K562 (cell line): ENCODE measurements around the gene PLEKHO1. TPM values are rescaled to one million over a fixed set of nuclear protein-coding genes. Genes with fewer than 3 reads are reported as not detected.

Experiments used
- ATAC-seq: fragments of 200-7000 bp; cut with Tn5 transposase; 3 replicates; pipeline ENCODE4 v1.9.1; 2020; ENCODE audit warnings: moderate library complexity
- BruUV-seq: library from RNA; stranded (reverse); fragments of 400-500 nt; replicated peaks from 2 replicates; lab custom pipeline; 2021; lab: Mats Ljungman, UMichigan
- CTCF ChIA-PET: fragments of 300-600 bp; formaldehyde crosslinking; extraction: SDS; loops from one replicate; lab custom pipeline; 2021; ENCODE audit warnings: low intra/inter-chr PET ratio; lab: Yijun Ruan, JAX
- POLR2A ChIA-PET: fragments of 300-600, 350-650 bp; sonication (Branson Sonifier 250); formaldehyde crosslinking; extraction: SDS; loops from one replicate; lab custom pipeline; 2021; ENCODE audit warnings: antibody characterized with exemption, inconsistent platforms; lab: Yijun Ruan, JAX
- DNase-seq, 4 experiments: peaks; one replicate each; pipeline versions ENCODE4 v3.0.0 to v3.0.0-alpha.2; 2011 to 2018; ENCODE audit warnings: low spot score in 3 of 4, mixed read lengths in 3 of 4; ENCODE audit errors: extremely low read depth in 1 of 4
- FAIRE-seq: peaks from 2 replicates; lab custom pipeline; 2011; peaks lifted over from hg19 to GRCh38; lab: Jason Lieb, UNC
- H2AFZ ChIP-seq: 2 replicates; pipeline ENCODE4 v1.6.0; 2011; ENCODE audit warnings: low read depth, low read length, control low read depth, inconsistent platforms
- H3K27ac ChIP-seq: fragments of 200-600 bp; 3 replicates; pipeline ENCODE4 v1.8.0; 2011; ENCODE audit warnings: low read depth, mild to moderate bottlenecking, control low read depth, inconsistent platforms, low read length, moderate library complexity, mixed read lengths; ENCODE audit errors: extremely low read depth
- H3K27me3 ChIP-seq, 2 experiments: fragments of 300-600 bp in 1 of 2; 2 replicates in 1 of 2; 3 replicates in 1 of 2; pipeline versions ENCODE4 v1.6.0 to v1.8.0; 2011; ENCODE audit warnings: inconsistent platforms in 2 of 2, low read length in 2 of 2, mild to moderate bottlenecking in 1 of 2, mixed read lengths in 1 of 2, moderate library complexity in 1 of 2; ENCODE audit not compliant: control insufficient read depth in 2 of 2, insufficient read depth in 2 of 2
- H3K36me3 ChIP-seq: fragments of 300-600 bp; 3 replicates; pipeline ENCODE4 v1.8.0; 2011; ENCODE audit warnings: mild to moderate bottlenecking, low read length, inconsistent platforms; ENCODE audit not compliant: control insufficient read depth, insufficient read depth
- H3K4me1 ChIP-seq, 2 experiments: fragments of 200-600 bp in 1 of 2; replicated peaks in 1 of 2; 2 replicates in 1 of 2; 3 replicates in 1 of 2; pipeline versions ENCODE4 v1.5.1 to v1.8.0; 2011; ENCODE audit warnings: inconsistent platforms in 2 of 2, low read length in 2 of 2, mild to moderate bottlenecking in 1 of 2, mixed read lengths in 1 of 2, moderate library complexity in 1 of 2; ENCODE audit not compliant: control insufficient read depth in 2 of 2, insufficient read depth in 2 of 2
- H3K4me2 ChIP-seq: 2 replicates; pipeline ENCODE4 v1.6.1; 2011; ENCODE audit warnings: low read length, control low read depth, inconsistent platforms, mixed read lengths; ENCODE audit not compliant: insufficient read depth
- H3K4me3 ChIP-seq: fragments of 200-600 bp; sonication (generic), shearing (Covaris generic); 2 replicates; pipeline ENCODE4 v1.5.1; 2016; ENCODE audit warnings: control low read depth, inconsistent platforms
- H3K79me2 ChIP-seq: fragments of 200-600 bp; 3 replicates; pipeline ENCODE4 v1.8.0; 2011; ENCODE audit warnings: low read length, inconsistent platforms; ENCODE audit not compliant: control insufficient read depth, insufficient read depth
- H3K9ac ChIP-seq, 2 experiments: 2 replicates each; pipeline versions ENCODE4 v1.6.0 to v1.6.1; 2011; ENCODE audit warnings: low read depth in 2 of 2, low read length in 2 of 2, control low read depth in 1 of 2, inconsistent platforms in 1 of 2, mild to moderate bottlenecking in 1 of 2, mixed read lengths in 1 of 2; ENCODE audit not compliant: insufficient read depth in 1 of 2
- H3K9me1 ChIP-seq: one replicate; pipeline ENCODE4 v1.6.0; 2011; ENCODE audit warnings: inconsistent platforms, mild to moderate bottlenecking, low read length, moderate library complexity; ENCODE audit not compliant: control insufficient read depth, insufficient read depth
- H3K9me3 ChIP-seq: replicated peaks from 2 replicates; pipeline ENCODE4 v1.5.1; 2011; ENCODE audit warnings: low read depth, low read length, inconsistent platforms; ENCODE audit not compliant: control insufficient read depth, insufficient read depth
- H4K20me1 ChIP-seq: replicated peaks from 2 replicates; pipeline ENCODE4 v1.6.1; 2011; ENCODE audit warnings: low read length, inconsistent platforms, mixed read lengths; ENCODE audit not compliant: control insufficient read depth, insufficient read depth
- HDAC1 ChIP-seq, 2 experiments: fragments of 450-650 bp; IDR thresholded peaks; 2 replicates each; pipeline ENCODE4 v1.6.1; 2016 to 2017; ENCODE audit warnings: inconsistent platforms in 1 of 2, mild to moderate bottlenecking in 1 of 2, moderate library complexity in 1 of 2
- NBN ChIP-seq: fragments of 450-650 bp; IDR thresholded peaks from 2 replicates; pipeline ENCODE4 v1.6.1; 2016; ENCODE audit warnings: low read depth, mild to moderate bottlenecking
- NR3C1 ChIP-seq: sonication (generic); formaldehyde crosslinking; IDR thresholded peaks from 2 replicates; pipeline ENCODE4 v1.8.1; 2022; ENCODE audit warnings: missing genetic modification reagents
- NUFIP1 ChIP-seq: fragments of 450-650 bp; IDR thresholded peaks from 2 replicates; pipeline ENCODE4 v1.6.1; 2018; ENCODE audit not compliant: partially characterized antibody
- SP2 ChIP-seq: IDR thresholded peaks from 2 replicates; pipeline ENCODE4 v1.6.1; 2011; ENCODE audit warnings: mild to moderate bottlenecking, low read depth, low read length, moderate library complexity; ENCODE audit not compliant: poor library complexity, severe bottlenecking; ENCODE audit errors: extremely low read depth
- SPI1 ChIP-seq: IDR thresholded peaks from 2 replicates; pipeline ENCODE4 v1.6.1; 2011; ENCODE audit warnings: low read depth, low read length, control low read depth, borderline replicate concordance
- ZNF134 ChIP-seq: fragments of 250-450 bp; sonication (Bioruptor Pico); conservative IDR thresholded peaks from 2 replicates; pipeline ENCODE4 v1.4.0; 2020
- ZNF764 ChIP-seq: fragments of 250-450 bp; sonication (Bioruptor Pico); IDR thresholded peaks from 2 replicates; pipeline ENCODE4 v1.4.0; 2020; ENCODE audit warnings: low read depth, mild to moderate bottlenecking, moderate library complexity
- WGBS: fragments of 100-300 bp; shearing (Covaris generic); methylation state at CpG from one replicate; pipeline ENCODE4 v1.1.6; 2016; ENCODE audit warnings: low coverage, mixed read lengths; ENCODE audit not compliant: insufficient coverage; ENCODE audit errors: missing lambda C conversion rate; 5-methylcytosine and 5-hydroxymethylcytosine counted together
- in situ Hi-C: fragments of 300-500 bp; cut with MboI; formaldehyde crosslinking; loops from 4 replicates; pipeline ENCODE4 v1.15.0; 2018; ENCODE audit warnings: inconsistent platforms, mixed read lengths
- intact Hi-C: fragments of 100-400 bp; cut with micrococcal nuclease; formaldehyde crosslinking; loops from 2 replicates; pipeline ENCODE4 v1.14.2; 2022
- polyA plus RNA-seq, 8 experiments: library from polyadenylated mRNA; depleted of rRNA in 4 of 8; stranded (reverse) in 5 of 8; unstranded in 3 of 8; fragments of >200 nt; fragmentation: Nextera tagmentation in 2 of 8; fragmentation: Illumina TruSeq in 1 of 8; extraction: Ambion mirVana in 2 of 8; extraction: Trizol in 1 of 8; gene quantifications; 2 replicates each; pipeline versions ENCODE4 v1.2.1 to v1.2.3, GENCODE V29; 2011 to 2014; ENCODE audit warnings: inconsistent platforms in 1 of 8, missing spikeins in 1 of 8
- total RNA-seq, 7 experiments: library from RNA; depleted of rRNA in 6 of 7; stranded (reverse); fragments of >200 nt in 6 of 7; fragmentation: Illumina TruSeq in 2 of 7; extraction: Trizol in 2 of 7; gene quantifications; 2 replicates each; pipeline versions ENCODE4 v1.2.1 to v1.2.3, GENCODE V29; 2011 to 2021; ENCODE audit warnings: low replicate concordance in 1 of 7
- TF ChIP-seq, protein P1 (sequence below): fragments of 200-600 bp; sonication (generic); IDR thresholded peaks from one replicate; pipeline ENCODE4 v1.6.1; 2012; ENCODE audit warnings: mild to moderate bottlenecking, low read depth, low read length, inconsistent platforms
- TF ChIP-seq, protein P2 (sequence below): fragments of 450-650 bp; formaldehyde crosslinking; IDR thresholded peaks from 2 replicates; pipeline ENCODE4 v1.4.0; 2022; ENCODE audit warnings: missing genetic modification characterization

Gene PLEKHO1
- total and polyA plus RNA-seq, 9 of the 15 experiments (the other 6 are each of a cell fraction or from before 2014, with no cell fraction given): 0.39 to 16.2 (median 9.6) TPM

DNA sequence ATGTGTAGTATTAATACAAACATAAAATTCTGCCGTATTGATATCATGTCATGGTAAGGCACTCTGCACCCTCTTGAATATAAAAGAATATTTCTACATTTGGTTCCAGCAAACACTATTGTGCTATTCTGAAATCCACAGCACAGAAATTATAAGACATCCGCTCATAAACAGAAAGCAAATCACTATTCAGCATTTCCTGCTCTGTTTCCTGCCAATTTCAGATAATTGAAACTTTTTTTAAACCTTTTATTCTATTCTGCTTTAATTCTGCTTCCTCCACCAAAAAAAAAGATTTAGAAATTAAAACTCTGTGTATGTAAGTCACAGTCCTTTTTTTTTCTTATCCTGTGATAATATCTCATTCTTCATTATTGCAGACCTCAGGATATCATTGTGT lies 39.6 kb upstream of the PLEKHO1 start:
- CTCF ChIA-PET: no interaction called here
- no peaks in the 10 kb centered on the region for H3K79me2 ChIP-seq
- DNase-seq: no peak
- H3K9me3 ChIP-seq: no peaks in the 10 kb centered on the region
- H3K4me1 ChIP-seq: no peaks in the 10 kb centered on the region
- in situ Hi-C loops (loop anchor here (10.0 kb wide), 1 partner anchor 1805 kb away; no protein-coding TSS in a partner anchor), intact Hi-C loops (no loop called here)
- no peak for ATAC-seq
- no peak overlapping the region for H3K27ac ChIP-seq
- H3K27me3 ChIP-seq: no peaks in the 10 kb centered on the region
- no peak overlapping the region for H2AFZ ChIP-seq
- no peaks in the 10 kb centered on the region for H4K20me1 ChIP-seq
- POLR2A ChIA-PET: interaction anchor here (0.6 to 1.4 kb wide), 3 partner anchors 12 to 21 kb away, joined by 3 to 4 read pairs (median 4); no protein-coding TSS in a partner anchor
- BruUV-seq: no TSS peak
- WGBS: 97% methylated on average over 2 of the region's 2 CpGs
- no peak overlapping the region for H3K4me2 ChIP-seq
- no peak for FAIRE-seq
- no peaks in the 10 kb centered on the region for H3K9me1 ChIP-seq
- H3K36me3 ChIP-seq: peaks cover 19% of the 10 kb centered on the region; the same call in 1 of the 3 replicates
- no peak overlapping the region for H3K4me3 ChIP-seq
- H3K9ac ChIP-seq: no peak overlapping the region
- TF ChIP-seq SP2: no peak
- TF ChIP-seq SPI1: no peak
- TF ChIP-seq ZNF134 (CRISPR knock-in tag): no peak
- TF ChIP-seq, protein P1, sequence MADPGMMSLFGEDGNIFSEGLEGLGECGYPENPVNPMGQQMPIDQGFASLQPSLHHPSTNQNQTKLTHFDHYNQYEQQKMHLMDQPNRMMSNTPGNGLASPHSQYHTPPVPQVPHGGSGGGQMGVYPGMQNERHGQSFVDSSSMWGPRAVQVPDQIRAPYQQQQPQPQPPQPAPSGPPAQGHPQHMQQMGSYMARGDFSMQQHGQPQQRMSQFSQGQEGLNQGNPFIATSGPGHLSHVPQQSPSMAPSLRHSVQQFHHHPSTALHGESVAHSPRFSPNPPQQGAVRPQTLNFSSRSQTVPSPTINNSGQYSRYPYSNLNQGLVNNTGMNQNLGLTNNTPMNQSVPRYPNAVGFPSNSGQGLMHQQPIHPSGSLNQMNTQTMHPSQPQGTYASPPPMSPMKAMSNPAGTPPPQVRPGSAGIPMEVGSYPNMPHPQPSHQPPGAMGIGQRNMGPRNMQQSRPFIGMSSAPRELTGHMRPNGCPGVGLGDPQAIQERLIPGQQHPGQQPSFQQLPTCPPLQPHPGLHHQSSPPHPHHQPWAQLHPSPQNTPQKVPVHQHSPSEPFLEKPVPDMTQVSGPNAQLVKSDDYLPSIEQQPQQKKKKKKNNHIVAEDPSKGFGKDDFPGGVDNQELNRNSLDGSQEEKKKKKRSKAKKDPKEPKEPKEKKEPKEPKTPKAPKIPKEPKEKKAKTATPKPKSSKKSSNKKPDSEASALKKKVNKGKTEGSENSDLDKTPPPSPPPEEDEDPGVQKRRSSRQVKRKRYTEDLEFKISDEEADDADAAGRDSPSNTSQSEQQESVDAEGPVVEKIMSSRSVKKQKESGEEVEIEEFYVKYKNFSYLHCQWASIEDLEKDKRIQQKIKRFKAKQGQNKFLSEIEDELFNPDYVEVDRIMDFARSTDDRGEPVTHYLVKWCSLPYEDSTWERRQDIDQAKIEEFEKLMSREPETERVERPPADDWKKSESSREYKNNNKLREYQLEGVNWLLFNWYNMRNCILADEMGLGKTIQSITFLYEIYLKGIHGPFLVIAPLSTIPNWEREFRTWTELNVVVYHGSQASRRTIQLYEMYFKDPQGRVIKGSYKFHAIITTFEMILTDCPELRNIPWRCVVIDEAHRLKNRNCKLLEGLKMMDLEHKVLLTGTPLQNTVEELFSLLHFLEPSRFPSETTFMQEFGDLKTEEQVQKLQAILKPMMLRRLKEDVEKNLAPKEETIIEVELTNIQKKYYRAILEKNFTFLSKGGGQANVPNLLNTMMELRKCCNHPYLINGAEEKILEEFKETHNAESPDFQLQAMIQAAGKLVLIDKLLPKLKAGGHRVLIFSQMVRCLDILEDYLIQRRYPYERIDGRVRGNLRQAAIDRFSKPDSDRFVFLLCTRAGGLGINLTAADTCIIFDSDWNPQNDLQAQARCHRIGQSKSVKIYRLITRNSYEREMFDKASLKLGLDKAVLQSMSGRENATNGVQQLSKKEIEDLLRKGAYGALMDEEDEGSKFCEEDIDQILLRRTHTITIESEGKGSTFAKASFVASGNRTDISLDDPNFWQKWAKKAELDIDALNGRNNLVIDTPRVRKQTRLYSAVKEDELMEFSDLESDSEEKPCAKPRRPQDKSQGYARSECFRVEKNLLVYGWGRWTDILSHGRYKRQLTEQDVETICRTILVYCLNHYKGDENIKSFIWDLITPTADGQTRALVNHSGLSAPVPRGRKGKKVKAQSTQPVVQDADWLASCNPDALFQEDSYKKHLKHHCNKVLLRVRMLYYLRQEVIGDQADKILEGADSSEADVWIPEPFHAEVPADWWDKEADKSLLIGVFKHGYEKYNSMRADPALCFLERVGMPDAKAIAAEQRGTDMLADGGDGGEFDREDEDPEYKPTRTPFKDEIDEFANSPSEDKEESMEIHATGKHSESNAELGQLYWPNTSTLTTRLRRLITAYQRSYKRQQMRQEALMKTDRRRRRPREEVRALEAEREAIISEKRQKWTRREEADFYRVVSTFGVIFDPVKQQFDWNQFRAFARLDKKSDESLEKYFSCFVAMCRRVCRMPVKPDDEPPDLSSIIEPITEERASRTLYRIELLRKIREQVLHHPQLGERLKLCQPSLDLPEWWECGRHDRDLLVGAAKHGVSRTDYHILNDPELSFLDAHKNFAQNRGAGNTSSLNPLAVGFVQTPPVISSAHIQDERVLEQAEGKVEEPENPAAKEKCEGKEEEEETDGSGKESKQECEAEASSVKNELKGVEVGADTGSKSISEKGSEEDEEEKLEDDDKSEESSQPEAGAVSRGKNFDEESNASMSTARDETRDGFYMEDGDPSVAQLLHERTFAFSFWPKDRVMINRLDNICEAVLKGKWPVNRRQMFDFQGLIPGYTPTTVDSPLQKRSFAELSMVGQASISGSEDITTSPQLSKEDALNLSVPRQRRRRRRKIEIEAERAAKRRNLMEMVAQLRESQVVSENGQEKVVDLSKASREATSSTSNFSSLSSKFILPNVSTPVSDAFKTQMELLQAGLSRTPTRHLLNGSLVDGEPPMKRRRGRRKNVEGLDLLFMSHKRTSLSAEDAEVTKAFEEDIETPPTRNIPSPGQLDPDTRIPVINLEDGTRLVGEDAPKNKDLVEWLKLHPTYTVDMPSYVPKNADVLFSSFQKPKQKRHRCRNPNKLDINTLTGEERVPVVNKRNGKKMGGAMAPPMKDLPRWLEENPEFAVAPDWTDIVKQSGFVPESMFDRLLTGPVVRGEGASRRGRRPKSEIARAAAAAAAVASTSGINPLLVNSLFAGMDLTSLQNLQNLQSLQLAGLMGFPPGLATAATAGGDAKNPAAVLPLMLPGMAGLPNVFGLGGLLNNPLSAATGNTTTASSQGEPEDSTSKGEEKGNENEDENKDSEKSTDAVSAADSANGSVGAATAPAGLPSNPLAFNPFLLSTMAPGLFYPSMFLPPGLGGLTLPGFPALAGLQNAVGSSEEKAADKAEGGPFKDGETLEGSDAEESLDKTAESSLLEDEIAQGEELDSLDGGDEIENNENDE: no peak
- TF ChIP-seq ZNF764 (CRISPR knock-in tag): no peak
- no peak for TF ChIP-seq HDAC1 (IDR thresholded peaks at IDR 0.05)
- no peak for TF ChIP-seq NR3C1 (CRISPR knock-in tag)
- TF ChIP-seq NUFIP1: no peak
- TF ChIP-seq, protein P2, sequence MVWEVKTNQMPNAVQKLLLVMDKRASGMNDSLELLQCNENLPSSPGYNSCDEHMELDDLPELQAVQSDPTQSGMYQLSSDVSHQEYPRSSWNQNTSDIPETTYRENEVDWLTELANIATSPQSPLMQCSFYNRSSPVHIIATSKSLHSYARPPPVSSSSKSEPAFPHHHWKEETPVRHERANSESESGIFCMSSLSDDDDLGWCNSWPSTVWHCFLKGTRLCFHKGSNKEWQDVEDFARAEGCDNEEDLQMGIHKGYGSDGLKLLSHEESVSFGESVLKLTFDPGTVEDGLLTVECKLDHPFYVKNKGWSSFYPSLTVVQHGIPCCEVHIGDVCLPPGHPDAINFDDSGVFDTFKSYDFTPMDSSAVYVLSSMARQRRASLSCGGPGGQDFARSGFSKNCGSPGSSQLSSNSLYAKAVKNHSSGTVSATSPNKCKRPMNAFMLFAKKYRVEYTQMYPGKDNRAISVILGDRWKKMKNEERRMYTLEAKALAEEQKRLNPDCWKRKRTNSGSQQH (CRISPR knock-in tag): no peak
- no peak for TF ChIP-seq NBN
